Colonic mucosa (tissue), 4 donors: ENCODE results near the gene ERF. TPM values are rescaled to one million over a fixed set of nuclear protein-coding genes. Genes with fewer than 3 reads are reported as not detected.

Source experiments
- DNase-seq: peaks from one replicate; pipeline ENCODE4 v3.0.0-alpha.2; 2020
- H3K27ac ChIP-seq: fragments of 200-600 bp; one replicate; pipeline ENCODE4 v1.8.0; 2021
- H3K27me3 ChIP-seq: fragments of 200-600 bp; one replicate; pipeline ENCODE4 v1.8.0; 2021
- H3K36me3 ChIP-seq: fragments of 200-600 bp; one replicate; pipeline ENCODE4 v1.8.0; 2021
- H3K4me1 ChIP-seq: fragments of 200-600 bp; one replicate; pipeline ENCODE4 v1.8.0; 2021; ENCODE audit warnings: mild to moderate bottlenecking
- H3K4me3 ChIP-seq: fragments of 200-600 bp; one replicate; pipeline ENCODE4 v1.8.0; 2021
- H3K9ac ChIP-seq, 2 donors: one replicate each; pipeline ENCODE4 v1.7.0; 2013; ENCODE audit warnings: control low read depth in 2 of 2, low read depth in 2 of 2, low read length in 2 of 2
- H3K9me3 ChIP-seq: fragments of 200-600 bp; one replicate; pipeline ENCODE4 v1.8.0; 2021
- intact Hi-C: fragments of 100-400 bp; cut with DNase I; formaldehyde crosslinking; loops from one replicate; pipeline ENCODE4 v1.14.1; 2022
- total RNA-seq, 2 donors: library from RNA; stranded (reverse); fragmentation: NEBNext Ultra II Directional in 1 of 2; extraction: Animal tissue kit (Norgen Biotek cat#: 25700) in 1 of 2; gene quantifications; one replicate each; pipeline ENCODE4 v1.2.1, GENCODE V29; 2021
- TF ChIP-seq, protein P1 (sequence below): fragments of 200-600 bp; IDR thresholded peaks from one replicate; pipeline ENCODE4 v1.8.0; 2022; ENCODE audit warnings: antibody characterized with exemption, mild to moderate bottlenecking
- donor health status: healthy.
- donor health status: DM: no; HTN: no; CAD: no.
- donor health status: DM: no; HTN: no; CAD: no.

Gene ERF
- 10 to 100 TPM; 46.7 to 57.3 TPM for total RNA-seq

- no peaks in the 10 kb centered on the region for H3K9me3 ChIP-seq
- DNase-seq, result peak; percentile 95
- H3K27me3 ChIP-seq, result no peaks in the 10 kb centered on the region
- peak within 1 kb of the TSS; percentile 93 for H3K27ac ChIP-seq
- H3K4me1 ChIP-seq, result peaks cover 10% of the 10 kb centered on the region
- TF ChIP-seq, protein P1, sequence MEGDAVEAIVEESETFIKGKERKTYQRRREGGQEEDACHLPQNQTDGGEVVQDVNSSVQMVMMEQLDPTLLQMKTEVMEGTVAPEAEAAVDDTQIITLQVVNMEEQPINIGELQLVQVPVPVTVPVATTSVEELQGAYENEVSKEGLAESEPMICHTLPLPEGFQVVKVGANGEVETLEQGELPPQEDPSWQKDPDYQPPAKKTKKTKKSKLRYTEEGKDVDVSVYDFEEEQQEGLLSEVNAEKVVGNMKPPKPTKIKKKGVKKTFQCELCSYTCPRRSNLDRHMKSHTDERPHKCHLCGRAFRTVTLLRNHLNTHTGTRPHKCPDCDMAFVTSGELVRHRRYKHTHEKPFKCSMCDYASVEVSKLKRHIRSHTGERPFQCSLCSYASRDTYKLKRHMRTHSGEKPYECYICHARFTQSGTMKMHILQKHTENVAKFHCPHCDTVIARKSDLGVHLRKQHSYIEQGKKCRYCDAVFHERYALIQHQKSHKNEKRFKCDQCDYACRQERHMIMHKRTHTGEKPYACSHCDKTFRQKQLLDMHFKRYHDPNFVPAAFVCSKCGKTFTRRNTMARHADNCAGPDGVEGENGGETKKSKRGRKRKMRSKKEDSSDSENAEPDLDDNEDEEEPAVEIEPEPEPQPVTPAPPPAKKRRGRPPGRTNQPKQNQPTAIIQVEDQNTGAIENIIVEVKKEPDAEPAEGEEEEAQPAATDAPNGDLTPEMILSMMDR, result no peak
- H3K36me3 ChIP-seq, result no peaks in the 10 kb centered on the region
- H3K9ac ChIP-seq, result peak within 1 kb of the TSS; percentile 97 to 100
- intact Hi-C loops, result no loop called here
- H3K4me3 ChIP-seq, result peak within 1 kb of the TSS; percentile 86
Measured at GRCh38 chr19:42254850-42255765, at the start of gene ERF. Gene ERF (minus strand): TSS chr19:42255128. CDS start chr19:42254999, 129 bp downstream.

GRCh38 chr19:42303876-42304275 lies 48.9 kb upstream of the ERF start:
- Histone ChIP-seq H3K9ac (no peak overlapping the region), H3K36me3 (no peaks in the 10 kb centered on the region), H3K4me1 (peaks cover 4% of the 10 kb centered on the region)

GRCh38 chr19:42303101-42303464 lies 48.2 kb upstream of the ERF start:
- H3K4me1 ChIP-seq, result peaks cover 4% of the 10 kb centered on the region
- intact Hi-C loops, result no loop called here
- H3K9ac ChIP-seq, result peak overlapping the region in 1 of 2 donors; percentile 68
- DNase-seq, result no peak
- no peaks in the 10 kb centered on the region for H3K27me3 ChIP-seq
- no peaks in the 10 kb centered on the region for H3K9me3 ChIP-seq
- TF ChIP-seq, protein P1, result no peak
- no peak overlapping the region for H3K4me3 ChIP-seq
- no peak overlapping the region for H3K27ac ChIP-seq
- no peaks in the 10 kb centered on the region for H3K36me3 ChIP-seq

More at GRCh38 chr19:42303876-42304275, 48.9 kb upstream of the ERF start:
- Histone ChIP-seq H3K27ac (no peak overlapping the region), H3K9me3 (no peaks in the 10 kb centered on the region), H3K4me3 (no peak overlapping the region), H3K27me3 (no peaks in the 10 kb centered on the region)
- intact Hi-C loops, result no loop called here
- no peak for DNase-seq
- TF ChIP-seq, protein P1, result no peak

DNA sequence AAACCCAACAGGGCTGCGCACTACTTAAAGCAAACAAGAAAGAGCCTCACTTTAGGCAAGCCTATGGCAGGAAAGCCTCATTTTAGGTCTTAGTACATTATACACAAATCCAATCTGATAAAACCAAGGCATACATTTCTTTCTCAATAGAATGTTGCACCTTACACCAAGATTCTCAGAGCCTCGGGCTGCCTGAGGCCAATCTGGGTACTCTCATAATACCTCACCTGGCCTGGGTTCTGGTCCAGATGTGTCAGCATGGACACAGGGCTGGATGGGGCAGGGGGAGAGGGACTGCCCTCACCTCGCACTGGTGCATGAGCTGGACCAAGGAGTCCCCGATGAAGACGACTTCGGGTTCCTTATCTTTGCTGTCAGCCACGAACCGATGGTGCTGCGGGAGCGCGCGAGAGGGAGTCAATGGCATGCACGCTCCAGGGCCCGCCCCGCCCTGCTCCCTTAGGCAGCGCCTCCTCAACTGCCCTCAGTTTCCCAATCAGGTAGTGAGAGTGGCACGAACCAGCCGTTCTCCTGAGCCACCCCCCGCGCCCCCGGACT lies 46.8 kb upstream of the ERF start, which contains the start of gene PRR19:
Gene PRR19, plus strand, starts transcription at position 487 of the 558 bp plus-strand sequence. CDS start 7,453 bp downstream, outside the sequence.
- DNase-seq, result peak; percentile 61
- intact Hi-C loops, result no loop called here

GRCh38 chr19:42297039-42297438 lies 42.1 kb upstream of the ERF start:
- TF ChIP-seq, protein P1, result no peak
- Histone ChIP-seq H3K4me1 (peaks cover 4% of the 10 kb centered on the region), H3K4me3 (no peak overlapping the region), H3K9me3 (no peaks in the 10 kb centered on the region), H3K27ac (no peak overlapping the region), H3K9ac (no peak overlapping the region), H3K27me3 (no peaks in the 10 kb centered on the region), H3K36me3 (no peaks in the 10 kb centered on the region)
- intact Hi-C loops, result loop anchor here (5.0 kb wide), 1 partner anchor 50 kb away; no protein-coding TSS in a partner anchor
- DNase-seq, result no peak

More for the DNA sequence above, 46.8 kb upstream of the ERF start, which contains the start of gene PRR19:
- peak within 1 kb of the TSS; percentile 62 for H3K4me3 ChIP-seq
- peak within 1 kb of the TSS; percentile 42 for H3K27ac ChIP-seq
- H3K9ac ChIP-seq, result peak within 1 kb of the TSS; percentile 68 to 81
- peaks cover 4% of the 10 kb centered on the region for H3K4me1 ChIP-seq
- no peaks in the 10 kb centered on the region for H3K9me3 ChIP-seq
- TF ChIP-seq, protein P1, result no peak
- no peaks in the 10 kb centered on the region for H3K36me3 ChIP-seq
- H3K27me3 ChIP-seq, result no peaks in the 10 kb centered on the region
